Activated CD4-positive, alpha-beta memory T cell treated with anti-CD3 and anti-CD28 coated beads, Interleukin-2, amount 10 ng/mL, durations not matched to agents 7 days and 5 days (primary cell): ENCODE measurements around the gene ADCY7. TPM values are rescaled to one million over a fixed set of nuclear protein-coding genes. Genes with fewer than 3 reads are reported as not detected.

Experiments used
- CTCF ChIA-PET: fragments of 350-600 bp; sonication (Branson Sonifier 250); formaldehyde crosslinking; loops from one replicate; lab custom pipeline; 2021; ENCODE audit warnings: antibody characterized with exemption, inconsistent platforms; lab: Charles Lee
- POLR2A ChIA-PET: fragments of 350-600 bp; sonication (Branson Sonifier 250); formaldehyde crosslinking; loops from one replicate; lab custom pipeline; 2021; ENCODE audit warnings: antibody characterized with exemption; lab: Charles Lee
- DNase-seq: peaks from one replicate; pipeline ENCODE4 v3.0.0-alpha.2; 2020
- H3K27ac Mint-ChIP-seq: one replicate; pipeline ENCODE4 v1.8.0; 2021; ENCODE audit warnings: mild to moderate bottlenecking, mixed read lengths
- H3K27me3 Mint-ChIP-seq: one replicate; pipeline ENCODE4 v1.8.0; 2021; ENCODE audit warnings: mixed read lengths
- H3K36me3 Mint-ChIP-seq: one replicate; pipeline ENCODE4 v1.8.0; 2021; ENCODE audit warnings: low read depth, mixed read lengths
- H3K4me1 Mint-ChIP-seq: one replicate; pipeline ENCODE4 v1.8.0; 2021; ENCODE audit warnings: mixed read lengths
- H3K4me3 Mint-ChIP-seq: one replicate; pipeline ENCODE4 v1.8.0; 2021; ENCODE audit warnings: mild to moderate bottlenecking, mixed read lengths
- H3K9me3 Mint-ChIP-seq: one replicate; pipeline ENCODE4 v1.8.0; 2021; ENCODE audit warnings: mixed read lengths
- total RNA-seq, 2 experiments: library from RNA; stranded (reverse); gene quantifications; one replicate each; pipeline ENCODE4 v1.2.3, GENCODE V29; 2021

The ADCY7 gene
- total RNA-seq, 2 experiments from 2014 or later: 266 to 270 TPM

DNA sequence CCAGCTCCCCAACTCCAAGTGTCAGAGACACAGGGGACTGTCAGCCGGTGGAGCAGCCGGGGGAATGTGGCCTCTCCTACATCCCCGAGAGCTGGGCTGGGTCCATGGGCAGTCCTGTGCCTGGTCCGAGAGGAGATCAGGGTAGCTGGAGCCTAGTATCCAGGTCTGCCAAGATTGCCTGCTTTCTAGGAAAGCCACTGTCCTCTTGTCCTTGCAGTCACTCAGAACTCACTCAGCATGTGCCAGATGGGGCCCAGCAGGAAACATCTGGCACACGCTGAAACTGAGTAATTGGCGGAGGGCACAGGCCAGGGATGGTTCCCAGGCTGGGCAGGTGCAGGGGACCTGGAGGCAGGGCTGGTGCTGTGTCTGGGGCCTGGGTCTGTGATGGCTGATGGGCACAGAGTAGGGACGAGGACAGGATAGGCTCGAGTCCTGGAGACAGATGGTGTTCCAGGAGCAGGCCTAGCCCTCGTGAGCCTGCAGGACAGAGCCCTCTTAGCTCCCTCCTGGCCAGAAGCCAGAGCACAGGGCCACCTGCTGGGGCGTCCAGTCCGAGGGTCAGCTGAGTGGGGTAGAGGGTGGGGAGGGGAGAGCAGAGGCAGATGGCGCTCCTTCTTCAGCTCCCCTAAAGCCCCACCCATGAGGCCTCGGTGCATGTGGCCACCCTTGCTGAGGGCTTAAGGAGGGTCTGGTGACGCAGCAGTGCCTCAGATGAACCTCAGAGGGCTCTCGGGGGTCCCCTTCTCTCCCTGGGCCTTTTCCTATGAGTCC, 31.1 kb downstream of the ADCY7 start:
- Mint-ChIP-seq H3K36me3 (peaks cover 59% of the 10 kb centered on the region), H3K9me3 (no peaks in the 10 kb centered on the region), H3K27ac (no peak overlapping the region), H3K4me3 (no peak overlapping the region), H3K27me3 (no peaks in the 10 kb centered on the region), H3K4me1 (peaks cover 7% of the 10 kb centered on the region)
- ChIA-PET CTCF (no interaction called here), POLR2A (interaction anchor here (0.9 to 2.4 kb wide), 7 partner anchors 8 to 31 kb away, joined by 3 to 7 read pairs (median 3); partner anchors contain the start of gene ADCY7)
- DNase-seq: no peak

DNA sequence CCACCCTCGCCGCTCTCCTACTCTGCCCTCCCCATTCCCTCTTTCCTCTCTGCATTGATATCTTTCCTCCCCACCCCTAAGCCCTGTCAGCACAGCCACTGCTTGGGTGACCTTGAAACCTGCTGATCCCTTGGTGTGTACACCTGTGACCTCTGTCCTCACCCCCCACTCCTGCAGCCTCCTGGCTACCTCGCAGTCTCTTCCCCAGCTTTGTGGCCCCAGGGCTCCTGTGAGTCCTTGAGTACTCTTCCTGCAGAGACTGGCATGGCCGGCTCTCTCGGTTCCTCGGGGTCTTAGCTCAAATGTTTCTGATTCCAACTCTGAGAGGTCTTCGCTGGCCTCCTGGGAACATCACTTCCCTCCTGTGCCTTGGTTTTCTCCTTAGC, 31.7 kb downstream of the ADCY7 start:
- Mint-ChIP-seq H3K36me3 (peaks cover 59% of the 10 kb centered on the region), H3K4me3 (no peak overlapping the region), H3K27me3 (no peaks in the 10 kb centered on the region), H3K9me3 (no peaks in the 10 kb centered on the region), H3K4me1 (peaks cover 7% of the 10 kb centered on the region), H3K27ac (no peak overlapping the region)
- CTCF ChIA-PET: no interaction called here
- POLR2A ChIA-PET: interaction anchor here (1.0 to 2.4 kb wide), 3 partner anchors 8 to 31 kb away, joined by 3 to 7 read pairs (median 3); partner anchors contain the start of gene ADCY7
- no peak for DNase-seq

DNA sequence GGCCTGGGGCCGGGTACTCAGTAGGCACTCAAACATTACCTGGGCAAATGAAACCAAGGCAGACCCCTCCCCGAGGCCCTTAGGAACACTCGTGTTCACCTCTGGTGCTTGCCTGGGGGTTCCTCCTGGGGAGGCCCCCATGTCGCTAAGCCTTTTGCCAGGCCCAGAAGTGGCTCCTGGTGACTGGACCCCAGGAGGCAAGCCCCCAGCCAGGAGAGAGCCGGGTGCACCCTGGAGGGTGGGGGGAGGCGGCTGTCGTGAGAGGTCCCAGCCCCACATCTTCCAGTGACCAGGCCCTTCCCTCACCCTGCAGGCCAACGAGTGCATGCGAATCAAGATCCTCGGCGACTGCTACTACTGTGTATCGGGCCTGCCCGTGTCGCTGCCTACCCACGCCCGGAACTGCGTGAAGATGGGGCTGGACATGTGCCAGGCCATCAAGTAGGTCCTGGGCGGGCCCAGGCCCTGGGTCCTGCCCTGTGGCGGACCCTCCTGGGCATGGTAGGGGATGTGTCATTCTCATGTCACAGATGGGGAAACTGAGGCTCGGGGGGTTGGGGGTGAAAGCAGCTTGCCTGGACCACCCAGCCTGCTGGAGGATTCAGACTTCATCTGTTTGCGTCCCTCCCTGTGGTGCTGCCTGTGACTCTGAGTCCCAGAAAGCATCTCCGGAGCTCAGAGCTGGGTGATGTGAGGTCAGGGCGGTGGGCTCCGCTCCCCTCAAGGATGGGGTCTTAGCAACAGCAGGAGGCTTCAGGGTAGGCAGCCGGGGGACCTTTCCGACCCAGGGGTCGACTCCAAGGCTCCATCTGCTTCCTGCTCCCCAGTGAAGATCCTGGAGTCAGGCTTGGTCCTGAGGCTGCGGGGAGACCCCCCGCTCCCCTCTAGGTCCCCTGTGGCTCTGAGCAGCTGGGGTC, 32.5 kb downstream of the ADCY7 start:
- H3K9me3 Mint-ChIP-seq: no peaks in the 10 kb centered on the region
- CTCF ChIA-PET: no interaction called here
- peaks cover 57% of the 10 kb centered on the region for H3K36me3 Mint-ChIP-seq
- no peaks in the 10 kb centered on the region for H3K27me3 Mint-ChIP-seq
- no peak overlapping the region for H3K4me3 Mint-ChIP-seq
- DNase-seq: no peak
- H3K4me1 Mint-ChIP-seq: peaks cover 6% of the 10 kb centered on the region
- no peak overlapping the region for H3K27ac Mint-ChIP-seq
- POLR2A ChIA-PET: interaction anchor here (1.0 to 2.4 kb wide), 3 partner anchors 9 to 32 kb away, joined by 3 to 7 read pairs (median 3); partner anchors contain the start of gene ADCY7

DNA sequence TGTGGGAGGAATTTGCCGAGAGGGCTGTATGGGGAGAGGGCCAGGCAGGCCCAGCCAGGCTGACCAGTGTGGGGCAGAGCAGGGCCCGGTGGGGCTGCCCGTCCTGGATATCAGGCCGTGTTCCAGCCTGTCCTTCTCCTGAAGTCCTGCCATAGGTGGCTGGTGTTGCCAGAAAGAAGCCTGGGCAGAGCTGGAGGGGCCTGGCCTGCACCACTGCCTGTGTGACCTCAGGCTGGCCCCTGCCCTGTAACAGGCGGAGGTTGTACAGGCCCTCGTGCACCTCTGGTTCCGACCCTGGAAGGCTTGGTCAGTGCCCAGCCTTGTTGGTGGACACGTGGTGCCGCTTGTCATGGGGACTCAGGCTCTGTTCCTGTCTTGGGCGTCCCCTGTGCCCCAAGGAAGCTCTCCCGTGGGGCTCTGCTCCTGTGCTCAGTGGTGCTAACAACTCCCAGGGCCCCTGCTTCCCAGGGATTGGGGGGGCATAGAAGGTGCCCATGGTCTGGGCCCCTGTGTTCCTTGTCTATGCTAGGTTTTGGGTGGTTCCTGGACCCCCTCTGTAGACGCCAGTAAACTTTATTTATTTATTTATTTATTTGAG, 33.3 kb downstream of the ADCY7 start:
- POLR2A ChIA-PET: interaction anchor here (2.4 kb wide), 1 partner anchor 26 kb away, joined by 7 read pairs; no protein-coding TSS in a partner anchor
- DNase-seq: no peak
- H3K4me3 Mint-ChIP-seq: no peak overlapping the region
- H3K27me3 Mint-ChIP-seq: no peaks in the 10 kb centered on the region
- H3K4me1 Mint-ChIP-seq: peaks cover 4% of the 10 kb centered on the region
- H3K36me3 Mint-ChIP-seq: peaks cover 54% of the 10 kb centered on the region
- no peak overlapping the region for H3K27ac Mint-ChIP-seq
- no peaks in the 10 kb centered on the region for H3K9me3 Mint-ChIP-seq
- CTCF ChIA-PET: no interaction called here

DNA sequence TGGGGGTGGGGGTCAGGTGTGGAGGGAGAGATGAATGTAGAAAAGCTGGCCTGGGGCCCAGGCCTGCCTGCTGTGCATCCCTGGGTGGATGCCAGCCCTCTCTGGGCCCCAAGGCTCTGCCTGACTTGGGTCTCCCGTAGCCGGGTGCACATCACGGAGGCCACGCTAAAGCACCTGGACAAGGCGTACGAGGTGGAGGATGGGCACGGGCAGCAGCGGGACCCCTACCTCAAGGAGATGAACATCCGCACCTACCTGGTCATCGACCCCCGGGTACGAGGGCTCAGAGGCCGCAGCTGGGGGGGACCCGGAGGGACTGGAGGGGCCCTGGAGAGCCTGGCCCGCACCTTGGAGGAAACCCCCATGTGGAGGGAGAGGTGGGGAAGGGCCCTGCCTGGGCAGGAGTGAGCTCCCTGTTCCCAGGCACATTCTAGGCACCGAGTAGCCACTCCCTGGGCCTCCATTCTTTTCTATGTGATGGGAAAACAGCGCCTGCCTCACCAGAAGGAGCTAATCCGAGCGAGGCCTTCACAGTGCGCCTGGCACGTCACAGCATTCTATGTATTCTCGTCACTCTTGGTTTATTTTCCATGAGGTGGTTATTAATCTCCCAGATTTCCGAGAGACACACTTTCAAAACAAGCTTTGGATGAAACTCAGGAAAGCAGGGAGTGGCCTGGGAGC, 34.7 kb downstream of the ADCY7 start:
- no peak overlapping the region for H3K27ac Mint-ChIP-seq
- peaks cover 45% of the 10 kb centered on the region for H3K36me3 Mint-ChIP-seq
- H3K4me3 Mint-ChIP-seq: no peak overlapping the region
- CTCF ChIA-PET: no interaction called here
- no peak for DNase-seq
- no peaks in the 10 kb centered on the region for H3K27me3 Mint-ChIP-seq
- H3K9me3 Mint-ChIP-seq: no peaks in the 10 kb centered on the region
- no peaks in the 10 kb centered on the region for H3K4me1 Mint-ChIP-seq
- POLR2A ChIA-PET: interaction anchor here (1.1 kb wide), 1 partner anchor 20 kb away, joined by 3 read pairs; no protein-coding TSS in a partner anchor

DNA sequence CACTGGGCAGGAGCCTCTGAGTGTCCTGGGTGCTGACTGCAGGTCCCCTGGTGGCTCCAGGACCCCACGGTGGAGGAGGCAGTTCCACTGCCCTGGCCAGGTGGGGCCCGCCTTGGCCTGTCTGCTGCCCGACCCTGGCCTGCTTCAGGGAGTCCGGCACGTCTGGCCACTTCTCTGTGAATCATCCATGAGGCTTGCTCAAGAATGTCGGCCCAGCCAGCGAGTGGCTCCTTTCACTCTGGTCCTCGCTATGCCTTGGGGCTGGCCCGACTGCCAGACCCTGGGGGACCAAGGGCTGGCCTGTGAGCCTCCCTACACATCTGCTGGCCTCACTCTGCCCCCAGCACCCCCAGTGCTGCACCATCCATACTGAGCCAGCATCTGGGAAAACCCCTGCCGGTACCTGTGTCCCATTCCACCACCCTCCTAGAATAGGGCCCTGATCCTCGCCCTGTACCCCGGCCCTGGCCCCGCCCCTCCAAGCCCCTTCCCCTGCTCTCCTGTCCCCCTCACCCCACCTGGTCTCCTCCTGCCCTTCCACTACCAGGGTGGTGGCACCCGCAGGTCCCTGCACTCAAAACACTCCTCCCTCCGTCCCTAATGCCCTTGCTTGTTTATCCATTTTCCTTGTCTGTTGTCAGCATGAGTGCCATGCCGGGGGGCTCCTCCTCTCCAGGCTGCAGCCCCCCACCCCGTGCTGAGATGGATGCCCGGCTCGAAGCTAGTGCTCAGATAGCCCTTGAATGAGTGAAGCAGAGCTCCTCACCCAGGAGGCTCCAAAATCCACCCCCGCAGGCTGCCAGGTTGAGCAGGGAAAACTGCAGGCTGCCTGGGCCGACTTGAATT, 35.5 kb downstream of the ADCY7 start:
- no peak for DNase-seq
- Mint-ChIP-seq H3K4me3 (no peak overlapping the region), H3K27ac (no peak overlapping the region), H3K27me3 (no peaks in the 10 kb centered on the region), H3K36me3 (peaks cover 43% of the 10 kb centered on the region), H3K9me3 (no peaks in the 10 kb centered on the region), H3K4me1 (no peaks in the 10 kb centered on the region)
- CTCF ChIA-PET: no interaction called here
- POLR2A ChIA-PET: interaction anchor here (1.1 kb wide), 1 partner anchor 21 kb away, joined by 3 read pairs; no protein-coding TSS in a partner anchor

DNA sequence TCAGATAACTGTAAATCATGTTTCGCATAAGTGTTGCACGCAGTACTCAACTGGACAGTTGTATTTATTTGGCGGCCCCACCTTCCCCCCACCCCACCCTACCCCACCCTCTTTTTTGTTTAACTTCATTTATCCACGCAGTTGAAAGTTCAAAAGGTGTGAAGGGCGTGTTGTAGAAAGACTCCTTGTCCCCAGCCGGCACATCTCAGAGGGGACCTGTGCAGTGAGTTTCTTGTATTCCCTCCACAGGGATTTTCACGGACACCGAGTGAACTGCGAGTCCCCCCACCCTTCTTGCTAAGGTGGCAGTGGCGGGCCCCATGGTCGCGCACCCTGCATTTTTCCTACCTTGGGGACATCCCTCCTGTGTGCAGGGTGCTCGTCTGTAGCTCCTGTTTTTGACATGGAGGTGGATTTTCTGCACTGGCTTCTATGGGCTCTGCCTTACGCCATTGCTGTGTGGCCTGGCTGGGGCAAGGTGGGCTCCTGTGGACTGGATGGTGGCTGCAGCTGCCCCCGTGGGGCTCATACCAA, 36.2 kb downstream of the ADCY7 start:
- H3K27ac Mint-ChIP-seq: no peak overlapping the region
- peaks cover 43% of the 10 kb centered on the region for H3K36me3 Mint-ChIP-seq
- ChIA-PET CTCF (no interaction called here), POLR2A (no interaction called here)
- no peaks in the 10 kb centered on the region for H3K27me3 Mint-ChIP-seq
- H3K4me3 Mint-ChIP-seq: no peak overlapping the region
- peaks cover 2% of the 10 kb centered on the region for H3K4me1 Mint-ChIP-seq
- no peaks in the 10 kb centered on the region for H3K9me3 Mint-ChIP-seq
- no peak for DNase-seq

DNA sequence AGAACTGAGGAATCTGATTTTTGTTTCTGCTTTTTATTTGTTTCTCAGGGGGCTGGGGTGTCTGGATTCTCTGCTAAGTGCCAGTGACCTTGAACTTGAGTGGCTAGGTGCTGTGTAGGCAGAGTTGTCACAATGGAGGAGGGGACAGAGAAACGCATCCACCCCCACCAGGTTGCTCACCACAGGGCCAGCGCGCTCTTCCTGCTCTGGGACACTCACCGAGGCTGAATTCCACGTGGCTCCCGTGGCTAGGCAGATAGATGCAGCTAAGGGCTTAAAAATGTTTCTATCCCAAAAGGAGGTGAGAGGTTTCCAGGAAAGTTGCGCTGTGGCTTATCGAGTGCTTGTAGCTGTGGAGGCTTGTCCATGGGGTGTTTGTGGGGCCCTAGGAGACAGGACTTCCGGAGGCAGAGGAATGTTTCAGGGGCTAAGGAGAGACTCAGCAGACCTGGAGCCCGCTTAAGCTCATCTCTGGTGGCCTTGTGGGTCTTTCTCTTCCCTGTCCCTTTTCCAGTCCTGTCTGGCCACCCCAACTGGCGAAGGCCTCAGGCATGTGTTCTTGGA, 36.8 kb downstream of the ADCY7 start:
- Mint-ChIP-seq H3K27ac (no peak overlapping the region), H3K27me3 (no peaks in the 10 kb centered on the region), H3K4me1 (peaks cover 2% of the 10 kb centered on the region), H3K4me3 (no peak overlapping the region), H3K36me3 (peaks cover 45% of the 10 kb centered on the region), H3K9me3 (no peaks in the 10 kb centered on the region)
- CTCF ChIA-PET: no interaction called here
- DNase-seq: no peak
- POLR2A ChIA-PET: no interaction called here

DNA sequence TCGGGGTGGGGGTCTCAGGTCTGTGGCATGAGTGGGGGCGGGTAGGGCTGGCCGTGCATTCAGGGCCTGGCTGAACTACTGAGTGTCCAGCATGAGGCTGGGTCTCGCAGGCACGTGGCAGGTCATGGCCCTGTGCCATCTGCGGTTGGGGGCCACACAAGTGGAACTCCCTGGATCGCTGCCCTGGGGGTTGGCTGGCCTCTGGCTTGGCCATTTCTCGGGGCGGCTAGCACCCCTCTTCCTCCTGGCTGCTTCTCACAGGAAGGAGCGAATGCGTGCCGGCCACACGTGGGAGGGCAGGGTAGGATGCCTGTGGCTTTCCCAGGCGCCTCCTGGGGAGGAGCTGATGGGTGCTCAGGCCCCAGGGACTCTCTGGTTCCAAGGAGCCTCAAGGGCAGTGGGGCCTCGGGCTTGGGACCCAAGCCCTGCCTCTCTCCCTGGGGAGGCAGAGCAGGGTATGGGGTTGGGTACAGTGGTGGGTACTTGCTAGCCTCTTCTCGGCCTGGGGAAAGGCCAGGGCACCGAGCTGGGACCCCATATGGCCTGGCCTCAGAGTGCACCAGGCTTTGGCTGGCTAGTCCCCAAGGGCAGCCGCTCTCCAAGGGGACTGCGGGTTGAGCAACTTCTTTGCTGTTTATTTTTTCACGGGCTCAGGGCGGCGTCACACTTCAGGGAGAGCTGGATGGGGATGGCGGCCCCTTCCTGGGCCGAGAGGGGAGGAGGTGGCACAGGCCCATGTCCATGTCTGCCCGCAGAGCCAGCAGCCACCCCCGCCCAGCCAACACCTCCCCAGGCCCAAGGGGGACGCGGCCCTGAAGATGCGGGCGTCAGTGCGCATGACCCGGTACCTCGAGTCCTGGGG, 37.5 kb downstream of the ADCY7 start:
- peaks cover 2% of the 10 kb centered on the region for H3K4me1 Mint-ChIP-seq
- no peak for DNase-seq
- POLR2A ChIA-PET: no interaction called here
- CTCF ChIA-PET: no interaction called here
- peaks cover 45% of the 10 kb centered on the region for H3K36me3 Mint-ChIP-seq
- no peaks in the 10 kb centered on the region for H3K27me3 Mint-ChIP-seq
- no peak overlapping the region for H3K27ac Mint-ChIP-seq
- H3K9me3 Mint-ChIP-seq: no peaks in the 10 kb centered on the region
- H3K4me3 Mint-ChIP-seq: no peak overlapping the region

DNA sequence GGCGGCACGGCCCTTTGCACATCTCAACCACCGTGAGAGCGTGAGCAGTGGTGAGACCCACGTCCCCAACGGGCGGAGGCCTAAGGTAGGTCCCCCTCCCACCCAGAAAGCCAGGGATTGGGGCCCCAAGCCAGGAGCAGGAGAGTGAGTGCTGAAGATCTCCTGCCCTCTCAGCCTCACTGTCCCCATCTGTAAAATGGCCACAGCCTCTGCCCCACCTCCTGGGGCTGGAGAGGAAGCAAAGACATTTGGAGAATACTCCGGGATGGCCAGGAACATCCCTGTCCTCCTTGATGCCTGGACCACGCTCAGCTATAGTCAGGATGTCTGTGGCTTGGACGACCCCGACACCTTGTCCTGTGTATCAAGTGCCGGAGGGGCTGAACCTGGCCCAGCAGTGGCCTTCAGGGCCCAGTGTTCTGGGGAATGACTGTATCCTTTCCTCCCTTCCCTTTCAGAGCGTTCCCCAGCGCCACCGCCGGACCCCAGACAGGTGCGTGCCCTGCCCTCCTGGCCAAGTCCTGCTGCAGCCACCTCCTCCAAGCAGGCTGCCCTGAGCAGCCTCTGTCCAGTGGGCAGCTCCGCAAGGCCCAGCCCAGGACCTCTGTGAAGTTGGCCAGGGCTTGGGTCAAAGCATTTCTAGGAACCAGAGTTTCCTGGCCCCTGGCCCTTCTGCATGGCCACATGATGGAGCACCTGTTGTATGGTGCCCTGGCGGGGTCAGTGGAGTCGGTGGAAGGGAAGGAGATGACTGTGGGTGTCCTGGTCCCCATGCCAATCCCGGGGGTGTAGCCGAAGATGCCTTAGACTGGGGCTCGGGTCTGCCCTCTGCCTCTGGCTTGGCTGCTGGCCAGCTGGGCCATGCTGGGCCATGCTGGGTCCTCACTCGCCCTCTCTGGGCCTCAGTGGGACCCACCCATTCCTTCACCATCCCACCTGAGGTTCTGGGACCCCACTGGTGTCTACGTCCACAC, 38.4 kb downstream of the ADCY7 start:
- DNase-seq: no peak

More for the DNA sequence above, 38.4 kb downstream of the ADCY7 start:
- Mint-ChIP-seq H3K27ac (no peak overlapping the region), H3K36me3 (peaks cover 52% of the 10 kb centered on the region), H3K27me3 (no peaks in the 10 kb centered on the region), H3K4me1 (peaks cover 2% of the 10 kb centered on the region), H3K9me3 (no peaks in the 10 kb centered on the region), H3K4me3 (no peak overlapping the region)
- CTCF ChIA-PET: no interaction called here
- POLR2A ChIA-PET: no interaction called here
